ENCODE data around the gene HDAC9. TPM values are rescaled to one million over a fixed set of nuclear protein-coding genes. Genes with fewer than 3 reads are reported as not detected.

Gene HDAC9
- total RNA-seq, 1 experiment from 2014 or later, result 31.9 TPM

- Histone ChIP-seq H3K36me3 (ENCODE audit: insufficient read depth, low read length, poor library complexity, severe bottlenecking) (no peaks in the 10 kb centered on the region), H3K4me1 (ENCODE audit: insufficient read depth, low read length, poor library complexity, severe bottlenecking) (peaks cover 10% of the 10 kb centered on the region), H3K9me3 (ENCODE audit: low read depth, low read length, poor library complexity, severe bottlenecking) (no peaks in the 10 kb centered on the region), H3K27ac (ENCODE audit: low read depth, low read length, poor library complexity, severe bottlenecking) (no peak overlapping the region), H3K27me3 (replicated peaks; ENCODE audit: insufficient read depth, low read depth, low read length, poor library complexity) (no peaks in the 10 kb centered on the region), H3K4me3 (ENCODE audit: low read depth, low read length, poor library complexity, severe bottlenecking) (no peak overlapping the region)
- POLR2A ChIA-PET (ENCODE audit: low non-redundant PET), result no interaction called here
- TF ChIP-seq EZH2 (IDR thresholded peaks at IDR 0.05; ENCODE audit: borderline replicate concordance, low read depth, low read length, poor library complexity, severe bottlenecking) (no peak), CTCF (conservative IDR thresholded peaks at IDR 0.05; ENCODE audit: low read depth, low read length) (no peak)
- no TSS peak for BruUV-seq (replicated peaks)
- CTCF ChIA-PET, result no interaction called here
- intact Hi-C loops (cut with micrococcal nuclease; ENCODE audit: unreplicated experiment), result no loop called here
- no peak for DNase-seq (ENCODE audit: low spot score)
Observed at GRCh38 chr7:18993933-18994668, 498.6 kb downstream of the HDAC9 start.

- Histone ChIP-seq H3K4me1 (ENCODE audit: insufficient read depth, low read length, poor library complexity, severe bottlenecking) (peaks cover 10% of the 10 kb centered on the region), H3K27me3 (replicated peaks; ENCODE audit: insufficient read depth, low read depth, low read length, poor library complexity) (no peaks in the 10 kb centered on the region), H3K27ac (ENCODE audit: low read depth, low read length, poor library complexity, severe bottlenecking) (no peak overlapping the region), H3K4me3 (ENCODE audit: low read depth, low read length, poor library complexity, severe bottlenecking) (no peak overlapping the region), H3K9me3 (ENCODE audit: low read depth, low read length, poor library complexity, severe bottlenecking) (no peaks in the 10 kb centered on the region), H3K36me3 (ENCODE audit: insufficient read depth, low read length, poor library complexity, severe bottlenecking) (no peaks in the 10 kb centered on the region)
- no peak for DNase-seq (ENCODE audit: low spot score)
- no peak for TF ChIP-seq CTCF (conservative IDR thresholded peaks at IDR 0.05; ENCODE audit: low read depth, low read length)
- TF ChIP-seq EZH2 (IDR thresholded peaks at IDR 0.05; ENCODE audit: borderline replicate concordance, low read depth, low read length, poor library complexity, severe bottlenecking), result no peak
- BruUV-seq (replicated peaks), result no TSS peak
- intact Hi-C loops (cut with micrococcal nuclease; ENCODE audit: unreplicated experiment), result no loop called here
- ChIA-PET CTCF (no interaction called here), POLR2A (ENCODE audit: low non-redundant PET) (no interaction called here)
Observed at GRCh38 chr7:18995270-18995671, 499.7 kb downstream of the HDAC9 start.

GRCh38 chr7:18995811-18996426 is 500.4 kb downstream of the HDAC9 start:
- POLR2A ChIA-PET (ENCODE audit: low non-redundant PET), result no interaction called here
- intact Hi-C loops (cut with micrococcal nuclease; ENCODE audit: unreplicated experiment), result no loop called here
- Histone ChIP-seq H3K4me1 (ENCODE audit: insufficient read depth, low read length, poor library complexity, severe bottlenecking) (peaks cover 10% of the 10 kb centered on the region), H3K36me3 (ENCODE audit: insufficient read depth, low read length, poor library complexity, severe bottlenecking) (no peaks in the 10 kb centered on the region), H3K27ac (ENCODE audit: low read depth, low read length, poor library complexity, severe bottlenecking) (no peak overlapping the region), H3K9me3 (ENCODE audit: low read depth, low read length, poor library complexity, severe bottlenecking) (no peaks in the 10 kb centered on the region), H3K4me3 (ENCODE audit: low read depth, low read length, poor library complexity, severe bottlenecking) (no peak overlapping the region), H3K27me3 (replicated peaks; ENCODE audit: insufficient read depth, low read depth, low read length, poor library complexity) (no peaks in the 10 kb centered on the region)
- BruUV-seq (replicated peaks), result no TSS peak
- TF ChIP-seq CTCF (conservative IDR thresholded peaks at IDR 0.05; ENCODE audit: low read depth, low read length) (no peak), EZH2 (IDR thresholded peaks at IDR 0.05; ENCODE audit: borderline replicate concordance, low read depth, low read length, poor library complexity, severe bottlenecking) (no peak)
- CTCF ChIA-PET, result no interaction called here
- no peak for DNase-seq (ENCODE audit: low spot score)
